ENCODE results near the gene ZBTB38.

The ZBTB38 gene

DNA sequence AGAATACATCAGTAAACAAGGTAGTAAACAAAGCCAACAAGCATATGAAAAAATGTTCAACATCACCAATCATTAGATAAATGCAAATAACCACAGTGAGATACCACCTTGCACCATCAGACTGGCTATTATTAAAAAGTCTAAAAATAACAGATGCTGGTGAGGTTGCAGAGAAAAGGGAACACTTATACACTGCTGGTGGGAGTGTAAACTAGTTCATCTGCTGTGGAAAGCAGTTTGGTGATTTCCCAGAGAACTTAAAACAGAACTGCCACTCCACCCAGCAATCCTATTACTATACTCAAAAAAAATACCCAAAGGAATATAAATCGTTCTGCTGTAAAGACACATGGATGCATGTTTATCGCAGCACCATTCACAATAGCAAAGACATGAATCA, 30.3 kb upstream of the ZBTB38 start:
- no peak for DNase-seq

DNA sequence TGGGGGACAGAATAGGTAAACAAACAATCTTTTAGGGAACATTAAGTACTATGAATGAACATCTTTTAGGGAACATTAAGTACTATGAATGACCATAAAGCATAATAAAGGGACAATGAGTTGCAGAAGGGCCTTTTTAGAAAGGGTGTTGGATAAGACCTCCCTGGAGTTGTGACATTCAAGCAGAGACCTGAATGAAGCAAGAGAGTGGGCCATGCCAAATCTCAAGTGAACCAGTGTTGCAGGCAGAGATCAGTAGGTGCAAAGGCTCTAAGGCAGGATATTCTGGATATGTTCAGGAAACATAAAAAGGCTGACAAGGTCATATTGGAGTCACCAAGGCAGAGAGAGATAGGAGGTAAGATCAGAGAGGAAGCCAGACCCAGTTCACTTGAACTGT, 29.4 kb upstream of the ZBTB38 start:
- DNase-seq = no peak

DNA sequence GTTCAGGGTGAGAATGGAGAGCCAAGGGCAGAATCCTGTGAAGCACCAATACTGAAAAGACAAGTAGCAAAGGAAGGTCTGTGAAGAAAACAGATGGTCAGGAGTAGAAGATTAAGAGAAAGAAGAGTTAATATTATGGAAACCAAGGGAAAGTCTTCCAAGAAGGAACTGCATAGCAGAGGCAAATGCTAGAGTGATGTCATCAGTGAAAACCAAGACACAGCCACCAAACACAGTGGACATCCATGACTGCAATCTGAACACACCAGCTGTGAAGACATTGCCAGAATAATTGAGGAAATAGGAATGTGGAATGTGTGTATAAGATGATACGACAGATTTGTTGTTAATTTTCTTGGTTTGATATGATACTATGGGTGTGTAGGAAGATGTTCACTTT, 26.8 kb upstream of the ZBTB38 start:
- no peak for DNase-seq

DNA sequence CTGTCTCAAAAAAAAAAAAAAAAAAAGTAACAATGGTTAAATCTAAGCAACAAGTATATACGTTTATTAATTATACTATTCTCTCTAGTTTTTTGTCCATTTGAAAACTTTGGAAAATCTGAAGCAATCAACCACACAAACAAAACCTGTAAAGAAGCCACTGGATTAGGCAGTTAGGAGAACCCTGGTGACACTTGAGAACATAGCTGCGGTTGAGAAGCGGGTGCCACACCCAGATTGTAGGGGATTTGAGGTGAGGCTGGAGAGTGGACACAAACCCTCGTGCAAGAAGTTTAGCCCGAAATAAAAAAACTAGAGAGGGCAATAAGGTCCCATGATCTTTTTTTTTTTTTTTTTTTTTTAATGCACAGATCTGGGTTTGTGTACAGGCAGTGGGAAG, 25.9 kb upstream of the ZBTB38 start:
- no peak for DNase-seq

DNA sequence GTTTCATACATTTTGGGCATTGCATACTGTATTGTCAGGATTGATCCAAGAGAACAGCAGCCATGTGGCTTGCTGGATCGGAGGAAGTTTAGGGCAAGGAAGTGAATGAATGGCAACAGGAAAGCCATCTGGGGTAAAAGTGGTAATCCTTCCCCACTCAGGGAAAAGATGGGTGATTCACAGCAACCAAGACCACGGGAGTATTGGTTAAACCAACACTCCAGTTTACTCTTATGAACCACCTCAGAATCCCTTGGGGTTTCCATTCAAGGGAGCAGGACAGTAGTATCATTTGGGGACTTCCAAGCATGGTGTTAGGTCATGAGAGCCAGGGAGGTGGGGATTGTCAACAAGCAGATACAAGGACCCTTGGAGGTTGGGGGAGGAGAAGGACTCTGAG, 25.2 kb upstream of the ZBTB38 start:
- DNase-seq = no peak

DNA sequence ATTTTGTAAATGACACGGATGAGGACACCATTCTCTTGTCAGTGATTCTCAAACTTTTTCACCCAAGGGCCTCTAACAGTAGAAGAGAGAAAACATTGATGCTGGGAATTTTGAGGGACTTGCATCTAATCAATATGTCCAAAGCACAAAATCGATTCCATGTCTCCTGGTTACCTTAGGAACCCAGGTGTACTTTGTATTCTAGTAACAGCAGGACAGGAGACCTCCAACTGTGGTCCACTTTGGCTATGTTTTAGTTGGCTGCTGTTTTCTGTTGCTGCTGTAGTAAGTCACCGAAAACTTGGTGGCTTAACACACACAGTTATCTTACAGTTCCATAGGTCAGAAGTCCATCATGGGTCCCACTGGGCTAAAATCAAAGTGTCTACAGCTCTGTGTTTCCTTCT, 24.4 kb upstream of the ZBTB38 start:
- DNase-seq = no peak

DNA sequence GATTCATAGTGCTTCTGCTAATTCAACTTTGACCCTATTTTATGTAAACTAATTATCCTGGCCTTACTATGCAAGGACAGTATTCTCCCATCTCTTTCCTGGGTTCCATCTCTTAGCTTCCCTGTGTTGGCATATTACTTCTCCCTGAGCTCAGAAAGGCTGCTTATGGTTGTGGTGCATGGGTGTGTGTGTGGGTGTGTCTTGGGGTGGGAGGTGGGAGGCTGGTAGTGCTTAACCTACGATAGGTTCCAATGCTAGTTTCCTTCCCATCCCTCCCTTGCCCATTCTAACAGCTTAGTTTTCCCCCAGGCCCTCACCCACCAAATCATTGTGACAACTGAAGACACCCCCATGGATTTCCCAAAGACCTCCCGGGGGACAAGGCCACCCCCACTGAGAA, 22.8 kb upstream of the ZBTB38 start:
- no peak for DNase-seq

DNA sequence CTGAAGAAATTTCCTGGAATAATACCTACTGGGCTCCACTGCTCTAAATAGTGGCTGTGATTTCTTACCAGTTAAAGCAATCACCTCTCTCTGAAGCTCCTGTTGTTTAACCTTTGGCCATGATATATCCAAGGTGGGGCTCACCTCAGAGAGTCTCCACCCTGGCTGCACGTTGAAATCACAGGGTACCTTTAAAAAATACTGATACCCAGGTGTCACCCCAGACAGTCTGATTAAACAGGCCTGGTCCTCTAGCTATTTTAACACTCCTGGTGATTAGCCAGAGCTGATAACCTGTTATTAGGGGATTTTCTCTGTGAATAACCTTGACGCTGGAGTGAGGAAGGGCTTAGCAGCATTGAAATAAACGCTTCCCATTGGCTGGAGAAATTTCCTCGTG, 22.3 kb upstream of the ZBTB38 start:
- DNase-seq = no peak

DNA sequence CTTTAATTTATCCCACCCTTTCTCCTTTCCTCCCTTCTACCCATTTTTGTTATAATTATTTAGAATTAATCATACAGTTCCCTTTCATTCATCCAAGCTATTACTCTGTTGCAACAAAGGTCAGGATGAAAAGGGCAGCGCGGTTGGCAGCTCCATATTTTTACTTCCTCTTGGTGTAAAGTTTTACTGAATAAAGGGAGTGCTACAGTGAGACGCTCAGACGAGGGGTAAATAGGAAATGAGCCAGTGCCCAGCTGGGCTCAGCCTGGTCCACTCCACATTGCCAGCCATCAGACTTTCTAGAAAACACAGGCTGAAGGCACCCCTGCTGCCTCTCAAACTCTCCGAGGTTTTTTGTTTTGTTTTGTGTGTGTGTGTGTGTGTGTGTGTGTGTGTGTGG, 21.9 kb upstream of the ZBTB38 start:
- no peak for DNase-seq

DNA sequence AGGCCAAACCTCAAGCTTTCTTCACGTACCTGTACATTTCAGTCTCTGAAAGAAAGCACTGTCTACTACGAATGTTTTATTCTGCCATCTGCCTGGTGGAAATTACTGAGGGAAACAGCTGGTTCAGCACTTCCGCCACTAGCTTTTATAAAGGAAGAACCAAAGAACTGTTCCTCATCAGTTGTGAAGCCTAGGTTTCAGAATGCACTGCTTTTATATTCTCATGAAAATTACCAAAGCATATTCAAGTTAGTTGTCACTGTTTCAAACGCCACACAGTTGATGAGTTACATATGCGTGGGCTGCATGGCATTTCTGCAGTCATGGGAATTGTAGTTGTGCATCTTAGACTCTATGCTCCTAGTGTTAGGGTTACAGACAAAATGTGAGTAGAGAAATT, 21.5 kb upstream of the ZBTB38 start:
- DNase-seq = no peak

DNA sequence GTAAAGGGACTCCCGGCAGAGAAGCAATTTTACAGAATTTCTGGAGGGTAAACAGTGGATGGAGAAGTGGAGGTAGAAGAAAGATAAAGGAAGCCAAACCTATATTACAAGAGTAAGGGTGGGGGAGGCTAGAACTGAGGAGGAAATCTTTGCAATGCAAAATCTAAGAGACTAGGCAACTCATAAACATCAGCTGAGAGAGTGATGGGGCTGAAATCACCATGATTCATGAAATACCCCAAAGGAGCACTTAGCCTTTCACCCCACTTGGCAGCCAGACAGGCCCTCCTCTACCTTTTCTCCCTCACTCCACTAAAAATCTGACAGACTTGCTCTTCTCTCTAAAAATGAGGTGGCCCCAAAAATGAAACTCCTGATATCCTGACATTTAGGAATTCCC, 19.5 kb upstream of the ZBTB38 start:
- no peak for DNase-seq

DNA sequence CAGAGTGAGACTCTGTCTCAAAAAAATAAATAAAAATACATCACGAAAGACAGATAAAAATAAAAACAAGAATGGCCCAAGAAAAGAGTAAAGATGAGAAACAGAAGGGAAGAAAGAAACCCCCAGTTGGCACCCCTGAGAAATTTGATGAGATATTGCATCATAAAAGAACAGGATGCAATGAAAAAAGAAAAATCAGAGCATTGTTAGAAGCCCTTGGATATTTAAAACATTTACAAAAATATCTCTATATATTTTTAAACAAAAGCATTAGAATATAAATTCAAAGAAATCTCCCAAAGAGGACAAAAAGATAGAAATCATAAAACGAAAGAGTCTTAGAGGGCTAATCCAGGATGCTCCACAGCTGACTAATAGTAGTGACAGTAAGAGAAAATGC, 18.6 kb upstream of the ZBTB38 start:
- no peak for DNase-seq

DNA sequence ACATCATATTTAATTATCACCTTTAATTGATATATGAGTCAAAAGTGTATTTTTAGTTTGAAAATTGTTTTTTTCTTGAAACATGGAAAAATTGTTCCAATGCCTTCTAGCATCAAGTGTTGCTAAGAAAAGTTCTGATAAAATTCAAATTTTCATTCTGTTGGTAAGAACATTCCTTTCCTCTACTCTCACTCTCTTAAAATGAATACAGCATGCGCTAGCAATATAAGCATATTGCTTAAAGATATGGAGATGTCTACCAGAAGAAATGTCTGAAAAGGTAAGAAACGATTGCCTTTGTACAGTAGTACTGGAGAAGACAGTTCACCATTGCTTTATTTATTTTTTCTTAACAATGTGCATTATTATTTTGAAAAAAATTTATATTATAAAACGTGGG, 17.6 kb upstream of the ZBTB38 start:
- DNase-seq = no peak

DNA sequence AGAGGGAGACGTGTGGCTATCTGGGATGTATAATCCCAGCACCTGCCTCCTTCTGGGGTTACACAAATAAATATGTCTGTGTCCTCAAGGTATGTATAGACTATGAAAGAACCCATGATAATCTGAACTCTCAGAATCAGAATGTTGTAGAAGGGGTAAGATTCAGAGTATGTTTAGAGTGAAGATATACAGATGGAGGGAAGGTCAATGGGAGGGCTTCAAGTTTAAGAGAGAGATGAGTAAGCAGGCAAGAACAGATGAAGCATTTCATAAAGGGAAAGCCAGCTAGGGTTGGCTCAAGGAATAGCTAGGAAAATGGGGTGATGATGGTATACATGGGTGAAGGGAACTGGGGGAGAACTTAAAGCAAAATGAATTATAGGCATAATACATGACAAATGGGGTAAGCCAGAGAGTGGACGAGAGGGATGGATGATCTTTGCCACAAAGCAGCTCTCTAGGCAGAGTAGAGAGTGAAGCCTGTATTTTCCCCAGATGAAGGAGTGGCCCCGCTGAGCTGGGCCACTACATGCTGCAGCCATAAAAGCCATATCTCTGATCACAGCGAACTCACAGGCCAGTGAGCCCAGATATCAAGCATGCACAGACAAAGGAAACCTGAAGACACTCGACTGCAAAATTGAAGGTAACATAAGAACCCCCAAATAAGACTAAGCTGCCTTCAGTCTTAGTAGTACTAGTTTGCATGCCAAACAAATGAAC, 15.9 kb upstream of the ZBTB38 start:
- no peak for DNase-seq

DNA sequence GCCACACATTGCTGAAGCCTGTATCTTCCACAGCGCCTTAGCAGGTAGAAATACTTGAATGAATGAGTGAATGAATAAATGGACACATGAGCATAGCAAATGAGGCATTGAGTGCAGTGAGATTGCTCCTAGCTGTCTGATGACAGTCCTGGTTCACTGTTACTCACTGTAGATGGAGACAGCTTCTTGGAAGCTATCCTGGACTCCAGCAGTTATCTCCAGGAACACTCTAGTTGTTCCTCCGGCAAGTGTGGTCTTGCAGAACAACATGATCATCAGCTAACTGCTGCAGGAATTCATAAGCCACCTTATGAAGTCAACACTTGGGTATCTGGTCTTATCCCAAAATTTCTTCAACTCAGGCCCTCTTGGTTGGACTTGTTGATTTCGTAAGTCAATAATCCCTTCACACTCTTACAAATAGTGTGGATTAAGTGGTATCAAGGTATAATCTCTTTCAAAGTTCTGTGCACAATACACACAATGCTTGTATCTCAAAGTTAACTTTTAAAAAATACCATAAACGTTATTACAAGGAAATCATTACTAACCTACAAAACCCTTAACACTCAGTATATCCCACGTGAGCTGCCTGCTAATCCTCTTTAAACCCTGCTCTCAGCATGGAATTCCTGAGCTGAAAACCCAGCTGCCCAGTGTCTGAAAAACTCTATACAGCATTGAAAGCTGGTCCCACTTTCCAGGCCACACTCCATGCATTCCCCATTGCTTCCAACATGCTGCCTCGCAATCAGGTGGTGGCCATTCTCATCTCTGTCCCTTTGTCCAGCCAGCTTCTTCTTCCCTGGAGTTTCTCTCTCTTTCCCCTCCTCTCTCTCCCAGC, 14.4 kb upstream of the ZBTB38 start:
- no peak for DNase-seq

DNA sequence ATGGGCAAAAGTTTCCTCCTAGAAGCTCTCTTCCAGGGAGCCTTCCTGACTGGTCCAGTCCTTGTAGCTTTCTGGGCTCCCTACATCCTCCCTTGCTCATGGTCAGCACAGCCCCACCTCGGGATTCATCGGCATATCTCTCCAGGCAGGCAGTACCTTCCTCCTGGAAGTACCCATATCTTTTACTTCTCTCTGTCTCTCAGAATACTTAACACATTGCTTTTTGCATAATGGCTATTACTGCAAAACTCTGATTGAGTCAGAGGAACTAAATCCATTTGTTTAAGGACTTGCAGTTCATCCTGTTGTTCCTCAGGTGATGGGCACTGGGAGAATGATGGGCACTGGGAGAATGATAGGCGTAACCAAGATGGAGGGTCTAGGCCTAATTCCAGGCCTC, 13.8 kb upstream of the ZBTB38 start:
- no peak for DNase-seq

DNA sequence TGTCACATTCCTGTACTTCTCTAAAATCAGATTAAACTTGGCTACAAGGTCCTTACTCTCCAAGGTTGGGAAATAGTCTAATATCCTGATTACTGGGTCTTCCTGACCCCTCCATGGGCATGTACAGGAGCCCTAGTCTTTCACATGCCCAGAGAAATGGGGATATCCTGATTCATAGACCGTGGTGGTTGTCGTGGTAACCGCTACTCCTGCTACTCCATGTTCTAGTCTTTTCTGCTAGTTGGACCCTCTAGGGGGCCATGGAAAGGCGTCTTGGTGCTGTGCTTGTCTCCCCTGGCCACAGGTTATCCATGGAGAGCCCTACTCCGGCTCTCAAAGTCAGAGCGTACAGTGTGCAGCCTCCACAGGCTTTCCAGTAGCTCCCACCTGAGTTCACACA, 13.1 kb upstream of the ZBTB38 start:
- DNase-seq = no peak

DNA sequence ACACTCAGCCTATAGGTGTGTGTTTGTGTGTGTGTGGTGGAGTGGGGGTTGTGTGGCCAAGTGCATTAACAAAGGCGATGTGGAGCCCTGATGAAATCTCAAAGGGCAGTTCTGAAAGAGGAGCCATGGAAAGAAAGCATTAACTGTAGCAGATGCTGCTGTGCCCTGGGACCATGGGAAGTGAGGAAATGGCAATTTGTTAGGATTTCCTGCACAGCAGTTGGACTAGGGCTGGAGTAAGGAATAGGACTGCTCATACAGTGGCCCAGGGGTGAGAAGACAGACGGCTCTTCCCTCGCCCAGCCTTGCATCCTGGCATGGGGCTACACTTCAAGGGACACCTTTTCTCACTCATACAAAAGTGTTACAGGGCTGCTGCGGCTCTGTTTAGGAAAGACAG, 12.3 kb upstream of the ZBTB38 start:
- no peak for DNase-seq

DNA sequence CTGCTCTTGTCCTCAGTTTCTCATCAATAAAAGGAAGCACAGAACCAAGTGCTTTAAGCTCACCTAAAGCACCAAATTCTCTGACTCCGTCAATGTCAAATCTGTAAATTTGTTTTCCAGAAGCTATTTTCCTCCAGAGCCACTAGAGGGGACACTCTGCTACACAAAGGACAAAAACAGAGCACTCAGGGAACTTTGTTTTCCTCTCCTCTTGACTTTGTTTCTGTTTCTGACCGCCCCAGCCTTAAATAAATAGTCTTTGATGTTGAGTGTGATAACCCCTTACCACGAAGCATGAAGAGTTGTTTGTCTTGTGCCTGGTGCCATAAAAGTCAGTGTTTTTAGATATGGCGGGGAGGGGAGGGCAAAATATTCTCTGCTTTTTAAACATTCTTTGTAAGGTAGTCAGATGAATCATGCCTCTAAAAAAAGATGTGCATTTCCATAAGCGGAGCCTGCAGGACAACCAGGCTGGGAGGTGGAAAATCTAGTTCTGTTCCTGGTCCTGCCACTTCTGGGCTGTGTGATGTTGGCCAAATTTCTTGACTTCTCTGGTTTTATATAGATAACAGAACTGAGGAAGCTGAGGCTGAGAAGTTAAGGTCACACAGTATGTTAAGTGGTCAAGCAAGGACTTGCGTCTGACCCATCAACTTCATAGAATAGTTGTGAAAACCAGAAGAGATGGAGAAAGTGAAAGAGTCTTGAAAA, 7.3 kb upstream of the ZBTB38 start:
- no peak for DNase-seq

DNA sequence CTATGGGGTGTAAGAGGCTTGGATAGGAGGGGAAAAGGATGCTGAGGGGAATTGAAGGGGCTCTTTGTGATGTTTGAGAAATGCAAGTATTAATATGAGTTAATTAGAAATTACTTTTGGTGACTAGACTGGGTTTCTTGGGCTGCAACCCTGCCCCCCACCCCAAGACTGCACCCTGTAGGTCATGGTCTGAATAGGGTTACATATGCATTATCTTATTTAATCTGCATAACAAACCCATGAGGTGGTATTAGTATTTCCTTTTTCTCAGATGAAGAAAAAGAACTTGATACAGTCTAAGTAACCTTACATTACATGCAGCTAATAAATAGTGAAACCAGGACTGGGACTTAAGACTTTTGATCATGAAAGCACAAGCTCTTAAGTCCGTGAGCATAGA, 5.6 kb upstream of the ZBTB38 start:
- DNase-seq = no peak

DNA sequence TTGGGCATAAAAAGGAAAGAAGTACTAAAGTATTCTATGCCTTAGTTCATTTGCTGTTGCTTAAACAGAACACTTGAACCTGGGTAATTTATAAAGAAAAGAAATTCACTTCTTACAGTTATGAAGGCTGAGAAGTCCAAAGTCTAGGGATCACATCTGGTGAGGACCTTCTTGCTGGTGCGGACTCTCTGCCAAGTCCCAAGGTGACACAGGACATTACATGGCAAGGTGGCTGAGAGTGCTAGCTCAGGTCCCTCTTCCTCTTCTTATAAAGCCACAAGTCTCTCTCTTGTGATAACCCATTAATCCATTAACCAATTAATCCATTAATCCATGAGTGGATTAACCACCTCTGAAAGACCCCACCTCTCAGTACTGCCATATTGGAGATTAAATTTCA, 3.1 kb upstream of the ZBTB38 start:
- no peak for DNase-seq

DNA sequence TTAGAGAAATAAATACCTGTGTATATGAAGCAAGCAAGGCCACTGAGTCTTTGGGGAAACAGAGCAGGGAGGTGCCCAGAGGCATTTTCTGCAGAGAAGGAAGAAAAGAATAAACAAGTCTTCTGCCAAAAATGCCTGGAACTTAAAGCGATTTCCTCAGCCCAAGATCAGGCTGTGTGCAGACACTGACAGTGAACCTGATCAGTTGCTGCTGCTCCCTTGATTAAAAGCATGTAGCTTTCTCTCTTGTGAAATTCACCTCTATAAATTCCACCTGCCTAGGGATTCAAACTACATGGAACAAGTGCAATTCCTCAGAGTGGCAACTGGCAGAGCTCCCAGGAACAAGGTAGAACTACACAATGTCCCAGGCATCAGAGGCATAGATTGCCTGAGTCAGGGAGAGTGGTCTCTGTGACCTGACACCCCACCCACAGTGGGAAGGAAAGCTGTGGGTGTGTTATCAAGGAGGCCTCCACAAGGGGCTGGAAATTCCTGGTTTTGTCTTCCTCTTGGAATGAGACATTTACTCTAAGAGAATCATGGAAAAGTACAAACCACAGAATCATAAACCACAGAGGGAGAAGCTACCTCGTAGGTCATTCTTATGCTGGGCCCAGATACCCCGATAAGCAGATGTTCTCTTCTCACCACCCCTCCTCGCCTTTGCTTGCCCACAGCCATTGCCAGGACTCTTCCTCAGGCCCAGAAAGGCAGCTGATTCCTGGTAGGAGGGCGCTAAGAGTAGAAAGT, 1.8 kb upstream of the ZBTB38 start:
- DNase-seq = no peak

DNA sequence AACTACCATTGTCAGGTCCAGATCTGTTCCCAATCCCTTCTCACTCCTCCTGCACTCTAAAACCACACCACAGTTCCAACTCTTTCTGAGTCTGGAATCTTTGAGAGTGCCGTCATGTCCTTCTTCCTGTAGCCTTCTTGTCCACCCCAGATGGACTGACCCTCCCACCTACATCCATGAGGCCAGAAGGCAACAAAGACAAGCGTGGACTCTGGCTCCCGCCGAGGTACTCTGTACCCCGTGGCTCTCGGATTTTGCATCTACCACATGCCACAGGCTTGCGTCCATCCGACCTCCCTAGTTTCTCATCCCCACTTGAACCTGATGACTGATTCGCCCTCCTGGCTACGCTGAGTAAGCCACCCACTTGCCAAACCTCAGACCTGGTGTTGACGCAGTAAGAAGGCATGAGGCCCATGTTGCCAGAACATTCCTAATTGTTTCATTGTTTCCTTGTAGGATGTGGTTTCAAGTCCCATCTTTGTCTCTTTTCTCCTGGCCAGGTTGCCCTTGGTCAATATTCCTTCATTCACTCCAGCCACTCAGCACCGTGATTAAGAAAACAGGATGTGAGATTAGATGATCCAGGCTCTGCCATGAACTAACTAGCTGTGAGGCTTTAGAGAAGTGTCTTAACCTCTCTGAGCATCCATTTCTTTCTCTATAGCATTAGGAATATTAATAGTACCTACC, 1.1 kb upstream of the ZBTB38 start:
- no peak for DNase-seq
